ENCODE results near the gene DEGS2.

Gene DEGS2

GRCh38 chr14:100178691-100179090, 19.2 kb upstream of the DEGS2 start:
- no peaks in the 10 kb centered on the region for H3K9me3 ChIP-seq (ENCODE audit: control insufficient read depth in 2 of 2, low read length in 2 of 2)
- H3K4me1 ChIP-seq (ENCODE audit: control insufficient read depth in 2 of 2, insufficient read depth in 2 of 2, low read length in 2 of 2) = peaks cover 0 to 2% of the 10 kb centered on the region in 2 donors
- no peaks in the 10 kb centered on the region for H3K36me3 ChIP-seq (ENCODE audit: control insufficient read depth in 2 of 2, insufficient read depth in 2 of 2, low read length in 2 of 2)
- H3K9ac ChIP-seq (ENCODE audit: low read depth in 1 of 2, low read length in 2 of 2) = no peak overlapping the region
- H3K27ac ChIP-seq (ENCODE audit: low read depth in 2 of 2, low read length in 2 of 2) = no peak overlapping the region
- no peak overlapping the region for H3K4me3 ChIP-seq (ENCODE audit: low read length in 2 of 2)
- H3K27me3 ChIP-seq (ENCODE audit: control insufficient read depth in 2 of 2, insufficient read depth in 2 of 2, low read length in 2 of 2) = peaks cover 0 to 3% of the 10 kb centered on the region in 2 donors

GRCh38 chr14:100176811-100177327, 17.4 kb upstream of the DEGS2 start:
- no peak overlapping the region for H3K27ac ChIP-seq (ENCODE audit: low read depth in 2 of 2, low read length in 2 of 2)
- H3K36me3 ChIP-seq (ENCODE audit: control insufficient read depth in 2 of 2, insufficient read depth in 2 of 2, low read length in 2 of 2) = no peaks in the 10 kb centered on the region
- peaks cover 0 to 2% of the 10 kb centered on the region in 2 donors for H3K4me1 ChIP-seq (ENCODE audit: control insufficient read depth in 2 of 2, insufficient read depth in 2 of 2, low read length in 2 of 2)
- no peak overlapping the region for H3K4me3 ChIP-seq (ENCODE audit: low read length in 2 of 2)
- no peaks in the 10 kb centered on the region for H3K9me3 ChIP-seq (ENCODE audit: control insufficient read depth in 2 of 2, low read length in 2 of 2)
- H3K27me3 ChIP-seq (ENCODE audit: control insufficient read depth in 2 of 2, insufficient read depth in 2 of 2, low read length in 2 of 2) = peaks cover 0 to 3% of the 10 kb centered on the region in 2 donors
- no peak overlapping the region for H3K9ac ChIP-seq (ENCODE audit: low read depth in 1 of 2, low read length in 2 of 2)

- H3K4me1 ChIP-seq (ENCODE audit: control insufficient read depth in 2 of 2, insufficient read depth in 2 of 2, low read length in 2 of 2) = peaks cover 0 to 2% of the 10 kb centered on the region in 2 donors
- no peak overlapping the region for H3K9ac ChIP-seq (ENCODE audit: low read depth in 1 of 2, low read length in 2 of 2)
- H3K9me3 ChIP-seq (ENCODE audit: control insufficient read depth in 2 of 2, low read length in 2 of 2) = no peaks in the 10 kb centered on the region
- H3K4me3 ChIP-seq (ENCODE audit: low read length in 2 of 2) = no peak overlapping the region
- peaks cover 3 to 4% of the 10 kb centered on the region in 2 donors for H3K27me3 ChIP-seq (ENCODE audit: control insufficient read depth in 2 of 2, insufficient read depth in 2 of 2, low read length in 2 of 2)
- no peak overlapping the region for H3K27ac ChIP-seq (ENCODE audit: low read depth in 2 of 2, low read length in 2 of 2)
- H3K36me3 ChIP-seq (ENCODE audit: control insufficient read depth in 2 of 2, insufficient read depth in 2 of 2, low read length in 2 of 2) = no peaks in the 10 kb centered on the region
These were observed 13.9 kb upstream of the DEGS2 start for GRCh38 chr14:100173353-100173752.

GRCh38 chr14:100172811-100173210, 13.4 kb upstream of the DEGS2 start:
- no peak overlapping the region for H3K27ac ChIP-seq (ENCODE audit: low read depth in 2 of 2, low read length in 2 of 2)
- peaks cover 0 to 2% of the 10 kb centered on the region in 2 donors for H3K4me1 ChIP-seq (ENCODE audit: control insufficient read depth in 2 of 2, insufficient read depth in 2 of 2, low read length in 2 of 2)
- no peaks in the 10 kb centered on the region for H3K9me3 ChIP-seq (ENCODE audit: control insufficient read depth in 2 of 2, low read length in 2 of 2)
- H3K27me3 ChIP-seq (ENCODE audit: control insufficient read depth in 2 of 2, insufficient read depth in 2 of 2, low read length in 2 of 2) = peaks cover 3 to 4% of the 10 kb centered on the region in 2 donors
- no peaks in the 10 kb centered on the region for H3K36me3 ChIP-seq (ENCODE audit: control insufficient read depth in 2 of 2, insufficient read depth in 2 of 2, low read length in 2 of 2)
- no peak overlapping the region for H3K4me3 ChIP-seq (ENCODE audit: low read length in 2 of 2)
- H3K9ac ChIP-seq (ENCODE audit: low read depth in 1 of 2, low read length in 2 of 2) = no peak overlapping the region

- H3K36me3 ChIP-seq (ENCODE audit: control insufficient read depth in 2 of 2, insufficient read depth in 2 of 2, low read length in 2 of 2) = no peaks in the 10 kb centered on the region
- peaks cover 4 to 5% of the 10 kb centered on the region in 2 donors for H3K4me1 ChIP-seq (ENCODE audit: control insufficient read depth in 2 of 2, insufficient read depth in 2 of 2, low read length in 2 of 2)
- no peaks in the 10 kb centered on the region for H3K9me3 ChIP-seq (ENCODE audit: control insufficient read depth in 2 of 2, low read length in 2 of 2)
- H3K4me3 ChIP-seq (ENCODE audit: low read length in 2 of 2) = no peak overlapping the region
- no peak overlapping the region for H3K27ac ChIP-seq (ENCODE audit: low read depth in 2 of 2, low read length in 2 of 2)
- no peak overlapping the region for H3K9ac ChIP-seq (ENCODE audit: low read depth in 1 of 2, low read length in 2 of 2)
- H3K27me3 ChIP-seq (ENCODE audit: control insufficient read depth in 2 of 2, insufficient read depth in 2 of 2, low read length in 2 of 2) = peaks cover 3 to 4% of the 10 kb centered on the region in 2 donors
These were observed 11.4 kb upstream of the DEGS2 start for GRCh38 chr14:100170880-100171279.

GRCh38 chr14:100168506-100168905, 9.1 kb upstream of the DEGS2 start:
- H3K27me3 ChIP-seq (ENCODE audit: control insufficient read depth in 2 of 2, insufficient read depth in 2 of 2, low read length in 2 of 2) = peaks cover 0 to 4% of the 10 kb centered on the region in 2 donors
- no peak overlapping the region for H3K9ac ChIP-seq (ENCODE audit: low read depth in 1 of 2, low read length in 2 of 2)
- no peaks in the 10 kb centered on the region for H3K36me3 ChIP-seq (ENCODE audit: control insufficient read depth in 2 of 2, insufficient read depth in 2 of 2, low read length in 2 of 2)

GRCh38 chr14:100165831-100166440, 6.5 kb upstream of the DEGS2 start:
- Histone ChIP-seq H3K9ac (ENCODE audit: low read depth in 1 of 2, low read length in 2 of 2) (no peak overlapping the region), H3K4me1 (ENCODE audit: control insufficient read depth in 2 of 2, insufficient read depth in 2 of 2, low read length in 2 of 2) (peaks cover 5 to 7% of the 10 kb centered on the region in 2 donors), H3K4me3 (ENCODE audit: low read length in 2 of 2) (peak overlapping the region in 1 of 2 donors; percentile 50)

More at GRCh38 chr14:100168506-100168905, 9.1 kb upstream of the DEGS2 start:
- H3K4me3 ChIP-seq (ENCODE audit: low read length in 2 of 2) = no peak overlapping the region
- peaks cover 5 to 7% of the 10 kb centered on the region in 2 donors for H3K4me1 ChIP-seq (ENCODE audit: control insufficient read depth in 2 of 2, insufficient read depth in 2 of 2, low read length in 2 of 2)
- no peaks in the 10 kb centered on the region for H3K9me3 ChIP-seq (ENCODE audit: control insufficient read depth in 2 of 2, low read length in 2 of 2)
- no peak overlapping the region for H3K27ac ChIP-seq (ENCODE audit: low read depth in 2 of 2, low read length in 2 of 2)

GRCh38 chr14:100165376-100165775, 5.9 kb upstream of the DEGS2 start:
- Histone ChIP-seq H3K9me3 (ENCODE audit: control insufficient read depth in 2 of 2, low read length in 2 of 2) (no peaks in the 10 kb centered on the region), H3K9ac (ENCODE audit: low read depth in 1 of 2, low read length in 2 of 2) (no peak overlapping the region), H3K4me3 (ENCODE audit: low read length in 2 of 2) (no peak overlapping the region)

More at GRCh38 chr14:100165831-100166440, 6.5 kb upstream of the DEGS2 start:
- Histone ChIP-seq H3K9me3 (ENCODE audit: control insufficient read depth in 2 of 2, low read length in 2 of 2) (no peaks in the 10 kb centered on the region), H3K27ac (ENCODE audit: low read depth in 2 of 2, low read length in 2 of 2) (no peak overlapping the region), H3K27me3 (ENCODE audit: control insufficient read depth in 2 of 2, insufficient read depth in 2 of 2, low read length in 2 of 2) (peaks cover 0 to under 1% of the 10 kb centered on the region in 2 donors), H3K36me3 (ENCODE audit: control insufficient read depth in 2 of 2, insufficient read depth in 2 of 2, low read length in 2 of 2) (no peaks in the 10 kb centered on the region)

GRCh38 chr14:100160534-100160916, 1.1 kb upstream of the DEGS2 start:
- Histone ChIP-seq H3K27me3 (ENCODE audit: control insufficient read depth in 2 of 2, insufficient read depth in 2 of 2, low read length in 2 of 2) (peaks cover 6 to 9% of the 10 kb centered on the region in 2 donors), H3K9ac (ENCODE audit: low read depth in 1 of 2, low read length in 2 of 2) (no peak overlapping the region)

More at GRCh38 chr14:100165376-100165775, 5.9 kb upstream of the DEGS2 start:
- Histone ChIP-seq H3K27ac (ENCODE audit: low read depth in 2 of 2, low read length in 2 of 2) (no peak overlapping the region), H3K4me1 (ENCODE audit: control insufficient read depth in 2 of 2, insufficient read depth in 2 of 2, low read length in 2 of 2) (peaks cover 5 to 7% of the 10 kb centered on the region in 2 donors), H3K36me3 (ENCODE audit: control insufficient read depth in 2 of 2, insufficient read depth in 2 of 2, low read length in 2 of 2) (no peaks in the 10 kb centered on the region), H3K27me3 (ENCODE audit: control insufficient read depth in 2 of 2, insufficient read depth in 2 of 2, low read length in 2 of 2) (peaks cover 2 to 4% of the 10 kb centered on the region in 2 donors)

GRCh38 chr14:100159865-100160533, 554 bp upstream of the DEGS2 start:
- peaks cover 6 to 9% of the 10 kb centered on the region in 2 donors for H3K27me3 ChIP-seq (ENCODE audit: control insufficient read depth in 2 of 2, insufficient read depth in 2 of 2, low read length in 2 of 2)
- H3K27ac ChIP-seq (ENCODE audit: low read depth in 2 of 2, low read length in 2 of 2) = peak overlapping the region; percentile 71 to 89
- H3K36me3 ChIP-seq (ENCODE audit: control insufficient read depth in 2 of 2, insufficient read depth in 2 of 2, low read length in 2 of 2) = no peaks in the 10 kb centered on the region
- H3K9me3 ChIP-seq (ENCODE audit: control insufficient read depth in 2 of 2, low read length in 2 of 2) = no peaks in the 10 kb centered on the region
- H3K9ac ChIP-seq (ENCODE audit: low read depth in 1 of 2, low read length in 2 of 2) = peak overlapping the region in 1 of 2 donors; percentile 57
- peak overlapping the region; percentile 37 to 48 for H3K4me3 ChIP-seq (ENCODE audit: low read length in 2 of 2)
- peaks cover 27% of the 10 kb centered on the region in 2 donors for H3K4me1 ChIP-seq (ENCODE audit: control insufficient read depth in 2 of 2, insufficient read depth in 2 of 2, low read length in 2 of 2)

More at GRCh38 chr14:100160534-100160916, 1.1 kb upstream of the DEGS2 start:
- Histone ChIP-seq H3K4me1 (ENCODE audit: control insufficient read depth in 2 of 2, insufficient read depth in 2 of 2, low read length in 2 of 2) (peaks cover 22 to 25% of the 10 kb centered on the region in 2 donors), H3K4me3 (ENCODE audit: low read length in 2 of 2) (no peak overlapping the region), H3K27ac (ENCODE audit: low read depth in 2 of 2, low read length in 2 of 2) (no peak overlapping the region), H3K36me3 (ENCODE audit: control insufficient read depth in 2 of 2, insufficient read depth in 2 of 2, low read length in 2 of 2) (no peaks in the 10 kb centered on the region), H3K9me3 (ENCODE audit: control insufficient read depth in 2 of 2, low read length in 2 of 2) (no peaks in the 10 kb centered on the region)

Data from mucosa of rectum (tissue), 2 donors.